Measurements from ENCODE around the gene XPR1.

- TF ChIP-seq CTCF (IDR thresholded peaks at IDR 0.05) (no peak), POLR2A (IDR thresholded peaks at IDR 0.05) (no peak)
Measured at GRCh38 chr1:180698580-180698979, 66.8 kb downstream of the XPR1 start.

Data from transverse colon (tissue), 3 donors.